SK-N-SH treated with all-trans-retinoic acid at 6 μM for 48 hours (cell line): ENCODE data around the gene HCFC1R1.

Source experiments
- ATAC-seq: fragments of 200-7000 bp; cut with Tn5 transposase; 3 replicates; pipeline ENCODE4 v1.9.1; 2020; ENCODE audit warnings: mild to moderate bottlenecking, moderate library complexity
- ARNTL ChIP-seq: fragments of 450-650 bp; formaldehyde crosslinking; IDR thresholded peaks from 2 replicates; pipeline ENCODE4 v1.5.0; 2020; ENCODE audit warnings: low read depth, mild to moderate bottlenecking, moderate library complexity, borderline replicate concordance
- BACH2 ChIP-seq: fragments of 250-450 bp; sonication (Bioruptor Pico); IDR thresholded peaks from 2 replicates; pipeline ENCODE4 v1.9.0; 2021; ENCODE audit warnings: mild to moderate bottlenecking, borderline replicate concordance
- CREB5 ChIP-seq: fragments of 250-450 bp; sonication (Bioruptor Pico); IDR thresholded peaks from 2 replicates; pipeline ENCODE4 v1.5.1; 2020; ENCODE audit warnings: low read depth, mild to moderate bottlenecking, moderate library complexity
- CSDC2 ChIP-seq: fragments of 250-450 bp; sonication (Bioruptor Pico); IDR thresholded peaks from 2 replicates; pipeline ENCODE4 v1.5.0; 2020; ENCODE audit warnings: mild to moderate bottlenecking, moderate library complexity
- CSRNP3 ChIP-seq: fragments of 250-450 bp; sonication (Bioruptor Pico); IDR thresholded peaks from 2 replicates; pipeline ENCODE4 v1.5.1; 2021; ENCODE audit warnings: mild to moderate bottlenecking, moderate library complexity
- GLIS3 ChIP-seq: fragments of 250-450 bp; sonication (Bioruptor Pico); IDR thresholded peaks from 2 replicates; pipeline ENCODE4 v1.5.0; 2020; ENCODE audit warnings: mild to moderate bottlenecking, moderate library complexity
- ISL1 ChIP-seq: fragments of 250-450 bp; sonication (Bioruptor Pico); IDR thresholded peaks from 2 replicates; pipeline ENCODE4 v2.1.2; 2022; ENCODE audit warnings: mild to moderate bottlenecking, moderate library complexity
- OSR1 ChIP-seq: fragments of 250-450 bp; sonication (Bioruptor Pico); IDR thresholded peaks from 2 replicates; pipeline ENCODE4 v1.8.0; 2022; ENCODE audit warnings: moderate library complexity, mild to moderate bottlenecking, inconsistent platforms
- PATZ1 ChIP-seq: fragments of 250-450 bp; sonication (Bioruptor Pico); IDR thresholded peaks from 2 replicates; pipeline ENCODE4 v1.8.0; 2020; ENCODE audit warnings: mild to moderate bottlenecking, moderate library complexity, borderline replicate concordance
- POU6F1 ChIP-seq: fragments of 250-450 bp; sonication (Bioruptor Pico); IDR thresholded peaks from 2 replicates; pipeline ENCODE4 v1.8.0; 2021; ENCODE audit warnings: low read depth, mild to moderate bottlenecking, moderate library complexity, borderline replicate concordance
- PPARA ChIP-seq: fragments of 250-450 bp; sonication (Bioruptor Pico); IDR thresholded peaks from 2 replicates; pipeline ENCODE4 v1.5.0; 2020; ENCODE audit warnings: mild to moderate bottlenecking, borderline replicate concordance
- RARB ChIP-seq: fragments of 250-450 bp; sonication (Bioruptor Pico); IDR thresholded peaks from 2 replicates; pipeline ENCODE4 v1.8.0; 2021; ENCODE audit warnings: mild to moderate bottlenecking, moderate library complexity
- SNAI2 ChIP-seq: fragments of 250-450 bp; sonication (Bioruptor Pico); IDR thresholded peaks from 2 replicates; pipeline ENCODE4 v1.5.0; 2020; ENCODE audit warnings: mild to moderate bottlenecking, moderate library complexity
- TOX ChIP-seq: fragments of 250-450 bp; sonication (Bioruptor Pico); IDR thresholded peaks from 2 replicates; pipeline ENCODE4 v1.8.0; 2021; ENCODE audit warnings: mild to moderate bottlenecking, moderate library complexity, borderline replicate concordance
- TSHZ2 ChIP-seq: fragments of 250-450 bp; sonication (Bioruptor Pico); IDR thresholded peaks from 2 replicates; pipeline ENCODE4 v1.5.0; 2020; ENCODE audit warnings: mild to moderate bottlenecking, moderate library complexity
- ZC3H10 ChIP-seq: fragments of 250-450 bp; sonication (Bioruptor Pico); IDR thresholded peaks from 2 replicates; pipeline ENCODE4 v1.5.1; 2021; ENCODE audit warnings: mild to moderate bottlenecking, moderate library complexity
- ZFP3 ChIP-seq: fragments of 250-450 bp; sonication (Bioruptor Pico); IDR thresholded peaks from 2 replicates; pipeline ENCODE4 v1.5.0; 2020; ENCODE audit warnings: mild to moderate bottlenecking, moderate library complexity
- ZFP30 ChIP-seq: fragments of 450-650 bp; formaldehyde crosslinking; IDR thresholded peaks from 2 replicates; pipeline ENCODE4 v1.5.0; 2022; ENCODE audit warnings: mild to moderate bottlenecking, moderate library complexity
- ZNF565 ChIP-seq: fragments of 450-650 bp; formaldehyde crosslinking; conservative IDR thresholded peaks from 2 replicates; pipeline ENCODE4 v1.5.0; 2020; ENCODE audit warnings: low read depth, mild to moderate bottlenecking, moderate library complexity
- ZNF70 ChIP-seq: fragments of 450-650 bp; formaldehyde crosslinking; IDR thresholded peaks from 2 replicates; pipeline ENCODE4 v1.5.0; 2020; ENCODE audit warnings: mild to moderate bottlenecking, moderate library complexity
- ZNF8 ChIP-seq: fragments of 450-650 bp; formaldehyde crosslinking; IDR thresholded peaks from 2 replicates; pipeline ENCODE4 v1.5.0; 2020; ENCODE audit warnings: mild to moderate bottlenecking, moderate library complexity

The HCFC1R1 gene

GRCh38 chr16:2981899-2982250 is 41.9 kb downstream of the HCFC1R1 start (continued):
- no peak for TF ChIP-seq CSRNP3 (CRISPR knock-in tag)
- TF ChIP-seq SNAI2, result no peak
- TF ChIP-seq, all 23 proteins: peak for 0

DNA sequence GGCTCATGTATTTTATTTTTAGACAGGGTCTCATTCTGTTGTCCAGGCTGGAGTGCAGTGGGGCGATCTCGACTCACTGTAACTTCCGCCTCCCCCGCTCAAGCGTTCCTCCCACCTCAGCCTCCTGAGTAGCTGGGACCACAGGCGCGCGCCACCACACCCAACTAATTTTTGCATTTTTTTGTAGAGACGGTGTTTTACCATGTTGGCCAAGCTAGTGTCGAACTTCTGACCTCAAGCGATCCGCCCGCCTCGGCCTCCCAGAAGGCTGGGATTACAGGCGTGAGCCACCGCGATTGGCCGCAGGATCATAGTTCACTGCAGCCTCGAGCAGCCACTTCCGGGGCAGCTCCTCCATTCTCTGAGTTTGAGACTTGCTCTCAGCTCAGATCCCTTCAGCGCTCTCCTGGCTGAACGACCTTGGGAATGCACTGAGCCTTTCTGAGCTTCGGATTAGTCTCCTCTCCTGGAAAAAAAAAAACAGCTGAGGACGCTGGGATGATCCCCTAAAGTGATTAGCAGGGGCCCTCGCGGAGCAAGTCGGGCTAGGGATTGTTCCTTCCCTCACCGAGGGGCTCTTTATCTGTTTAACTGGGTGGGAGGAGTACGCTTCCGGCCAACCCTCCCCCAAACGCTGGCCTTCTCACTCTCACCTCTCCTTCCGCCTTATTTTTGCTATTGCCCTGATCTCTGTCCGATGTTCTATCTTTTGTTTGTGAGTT is 42.4 kb downstream of the HCFC1R1 start:
- no peak for ATAC-seq
- TF ChIP-seq OSR1 (CRISPR knock-in tag), result no peak
- TF ChIP-seq PPARA, result no peak
- no peak for TF ChIP-seq RARB
- TF ChIP-seq BACH2 (CRISPR knock-in tag), result no peak
- no peak for TF ChIP-seq ISL1
- no peak for TF ChIP-seq ZNF565 (CRISPR knock-in tag)
- TF ChIP-seq CREB5 (CRISPR knock-in tag), result no peak
- no peak for TF ChIP-seq POU6F1 (CRISPR knock-in tag)
- TF ChIP-seq CSDC2 (CRISPR knock-in tag), result no peak
- no peak for TF ChIP-seq ZFP3 (CRISPR knock-in tag)

GRCh38 chr16:2980227-2981176 is 43.2 kb downstream of the HCFC1R1 start, which contains the start of gene PKMYT1:
Gene PKMYT1, minus strand, starts transcription at chr16:2980446. Its CDS starts 789 bp downstream, at chr16:2979657.
- peak; percentile 89 for ATAC-seq
- no peak for TF ChIP-seq ZNF565 (CRISPR knock-in tag)
- TF ChIP-seq SNAI2, result no peak
- no peak for TF ChIP-seq ZNF70 (CRISPR knock-in tag)
- no peak for TF ChIP-seq RARB
- TF ChIP-seq ZC3H10 (CRISPR knock-in tag), result no peak
- no peak for TF ChIP-seq ISL1
- no peak for TF ChIP-seq ARNTL (CRISPR knock-in tag)
- no peak for TF ChIP-seq ZFP30 (CRISPR knock-in tag)
- TF ChIP-seq PPARA, result no peak
- no peak for TF ChIP-seq PATZ1 (CRISPR knock-in tag)
- TF ChIP-seq CREB5 (CRISPR knock-in tag), result no peak
- no peak for TF ChIP-seq BACH2 (CRISPR knock-in tag)
- TF ChIP-seq TSHZ2, result no peak
- TF ChIP-seq ZNF8, result no peak
- no peak for TF ChIP-seq TOX (CRISPR knock-in tag)
- no peak for TF ChIP-seq CSDC2 (CRISPR knock-in tag)
- TF ChIP-seq GLIS3 (CRISPR knock-in tag), result no peak
- no peak for TF ChIP-seq OSR1 (CRISPR knock-in tag)
- no peak for TF ChIP-seq CSRNP3 (CRISPR knock-in tag)
- TF ChIP-seq, all 23 proteins: peak for 0
